HCEC 1CT (cell line): ENCODE results near the gene OCLN.
"Not testable (repeated sequence)": the region's sequence is repeated elsewhere in the genome, so short reads cannot be mapped to it uniquely, and the experiment has no call there.

ENCODE experiments used
- DNase-seq: peaks from one replicate; pipeline ENCODE4 v3.0.0-alpha.2; 2017

OCLN gene

GRCh38 chr5:69492391-69492922 is at the start of gene OCLN:
Gene OCLN, plus strand, starts transcription at chr5:69492790. Its CDS starts 11,455 bp downstream, at chr5:69504245.
- no peak for DNase-seq

- no peak for DNase-seq
Observed at GRCh38 chr5:69444127-69444754, 48.3 kb upstream of the OCLN start.

GRCh38 chr5:69449511-69449910 is 43.1 kb upstream of the OCLN start:
- no peak for DNase-seq

GRCh38 chr5:69450116-69450515 is 42.5 kb upstream of the OCLN start:
- peak; percentile 94 for DNase-seq

- not testable (repeated sequence) for DNase-seq
Observed at GRCh38 chr5:69450527-69450926, 42.1 kb upstream of the OCLN start.

GRCh38 chr5:69451941-69452647 is 40.5 kb upstream of the OCLN start:
- no peak for DNase-seq

GRCh38 chr5:69453487-69453886 is 39.1 kb upstream of the OCLN start:
- DNase-seq = not testable (repeated sequence)

- no peak for DNase-seq
Observed at GRCh38 chr5:69454460-69455249, 37.9 kb upstream of the OCLN start.

GRCh38 chr5:69455428-69455988 is 37.1 kb upstream of the OCLN start:
- DNase-seq = not testable (repeated sequence)

- no peak for DNase-seq
Observed at GRCh38 chr5:69462170-69462569, 30.4 kb upstream of the OCLN start.

GRCh38 chr5:69466375-69466774 is 26.2 kb upstream of the OCLN start:
- not testable (repeated sequence) for DNase-seq

- no peak for DNase-seq
Observed at GRCh38 chr5:69467442-69468225, 25.0 kb upstream of the OCLN start.

GRCh38 chr5:69468631-69469030 is 24.0 kb upstream of the OCLN start:
- no peak for DNase-seq

GRCh38 chr5:69471516-69471915 is 21.1 kb upstream of the OCLN start:
- not testable (repeated sequence) for DNase-seq

GRCh38 chr5:69472535-69473143 is 20.0 kb upstream of the OCLN start:
- not testable (repeated sequence) for DNase-seq

GRCh38 chr5:69477170-69477569 is 15.4 kb upstream of the OCLN start:
- no peak for DNase-seq

GRCh38 chr5:69478296-69478695 is 14.3 kb upstream of the OCLN start:
- DNase-seq = not testable (repeated sequence)

- peak; percentile 61 for DNase-seq
Observed at GRCh38 chr5:69484891-69485290, 7.7 kb upstream of the OCLN start.

GRCh38 chr5:69485471-69485870 is 7.1 kb upstream of the OCLN start:
- no peak for DNase-seq

GRCh38 chr5:69489246-69489645 is 3.3 kb upstream of the OCLN start:
- no peak for DNase-seq

- DNase-seq = no peak
Observed at GRCh38 chr5:69491027-69491426, 1.6 kb upstream of the OCLN start.
